GM23338 (cell line): ENCODE measurements around the gene XG. TPM values are rescaled to one million over a fixed set of nuclear protein-coding genes. Genes with fewer than 3 reads are reported as not detected.

Source experiments
- ATAC-seq: fragments of 200-7000 bp; cut with Tn5 transposase; 3 replicates; pipeline ENCODE4 v1.9.1; 2020
- DNase-seq: peaks from one replicate; pipeline ENCODE4 v3.0.0-alpha.2; 2015; ENCODE audit warnings: low spot score
- H2AFZ ChIP-seq: fragments of 200-600 bp; sonication (generic); 2 replicates; pipeline ENCODE4 v1.8.0; 2016; ENCODE audit warnings: antibody characterized with exemption, mild to moderate bottlenecking, moderate library complexity
- H3F3A ChIP-seq: fragments of 200-600 bp; sonication (generic); replicated peaks from 2 replicates; pipeline ENCODE4 v1.8.0; 2017; ENCODE audit warnings: antibody characterized with exemption, mixed run types, low read depth
- H3K27ac ChIP-seq: fragments of 200-600 bp; sonication (generic); 2 replicates; pipeline ENCODE4 v1.6.1; 2016; ENCODE audit warnings: low read depth
- H3K27me3 ChIP-seq: fragments of 200-600 bp; sonication (generic); 2 replicates; pipeline ENCODE4 v1.8.0; 2016; ENCODE audit warnings: mild to moderate bottlenecking, mixed run types, moderate library complexity; ENCODE audit not compliant: insufficient read depth
- H3K36me3 ChIP-seq: fragments of 200-600 bp; sonication (generic); 2 replicates; pipeline ENCODE4 v1.8.0; 2016; ENCODE audit warnings: mild to moderate bottlenecking; ENCODE audit not compliant: insufficient read depth
- H3K4me1 ChIP-seq: fragments of 200-600 bp; sonication (generic); 2 replicates; pipeline ENCODE4 v1.8.0; 2016; ENCODE audit warnings: mild to moderate bottlenecking, moderate library complexity; ENCODE audit not compliant: insufficient read depth
- H3K4me2 ChIP-seq: fragments of 200-600 bp; sonication (generic); 2 replicates; pipeline ENCODE4 v1.7.1; 2017; ENCODE audit warnings: mixed run types
- H3K4me3 ChIP-seq: fragments of 200-600 bp; sonication (generic); 2 replicates; pipeline ENCODE4 v1.6.1; 2016; ENCODE audit warnings: mixed run types
- H3K79me2 ChIP-seq: fragments of 200-600 bp; sonication (generic); replicated peaks from 2 replicates; pipeline ENCODE4 v1.8.0; 2017; ENCODE audit warnings: mild to moderate bottlenecking; ENCODE audit not compliant: insufficient read depth
- H3K9me2 ChIP-seq: fragments of 200-600 bp; sonication (generic); 2 replicates; pipeline ENCODE4 v1.8.0; 2017; ENCODE audit not compliant: insufficient read depth
- H4K20me1 ChIP-seq: fragments of 200-600 bp; sonication (generic); replicated peaks from 2 replicates; pipeline ENCODE4 v1.8.0; 2017; ENCODE audit warnings: mild to moderate bottlenecking; ENCODE audit not compliant: insufficient read depth
- H3K27ac Mint-ChIP-seq: 2 replicates; pipeline ENCODE4 v1.8.0; 2020; ENCODE audit warnings: inconsistent platforms, mild to moderate bottlenecking, moderate library complexity, mixed read lengths
- H3K27me3 Mint-ChIP-seq: 3 replicates; pipeline ENCODE4 v1.8.0; 2022; ENCODE audit warnings: low read depth, mild to moderate bottlenecking, moderate library complexity, mixed read lengths, inconsistent platforms; ENCODE audit not compliant: insufficient read depth, poor library complexity
- H3K36me3 Mint-ChIP-seq: 3 replicates; pipeline ENCODE4 v1.8.0; 2021; ENCODE audit warnings: low read depth, mild to moderate bottlenecking, inconsistent platforms, moderate library complexity, mixed read lengths
- H3K4me1 Mint-ChIP-seq: 3 replicates; pipeline ENCODE4 v1.8.0; 2020; ENCODE audit warnings: mild to moderate bottlenecking, inconsistent platforms, mixed read lengths
- H3K4me3 Mint-ChIP-seq: 3 replicates; pipeline ENCODE4 v1.8.0; 2021; ENCODE audit warnings: moderate library complexity, mild to moderate bottlenecking, inconsistent platforms, mixed read lengths
- H3K9me3 Mint-ChIP-seq: 3 replicates; pipeline ENCODE4 v1.8.0; 2020; ENCODE audit warnings: moderate library complexity, mild to moderate bottlenecking, inconsistent platforms, mixed read lengths
- CREB1 ChIP-seq: fragments of 250-450 bp; sonication (Bioruptor Pico); IDR thresholded peaks from 2 replicates; pipeline ENCODE4 v1.5.0; 2020; ENCODE audit warnings: low read depth, mild to moderate bottlenecking, moderate library complexity
- EZH2 ChIP-seq: fragments of 200-600 bp; sonication (generic); IDR thresholded peaks from one replicate; pipeline ENCODE4 v1.8.0; 2017; ENCODE audit warnings: antibody characterized with exemption, mild to moderate bottlenecking, low read depth; ENCODE audit not compliant: unreplicated experiment
- EZH2phosphoT487 ChIP-seq: fragments of 200-600 bp; sonication (generic); IDR thresholded peaks from one replicate; pipeline ENCODE4 v1.8.1; 2018; ENCODE audit warnings: antibody characterized with exemption; ENCODE audit not compliant: unreplicated experiment
- NANOG ChIP-seq: IDR thresholded peaks from 2 replicates; pipeline ENCODE4 v1.6.1; 2016; ENCODE audit warnings: antibody characterized with exemption, borderline replicate concordance
- POLR2AphosphoS5 ChIP-seq: IDR thresholded peaks from 2 replicates; pipeline ENCODE4 v1.6.1; 2016; ENCODE audit warnings: antibody characterized with exemption, low read depth
- STAT1 ChIP-seq: IDR thresholded peaks from one replicate; pipeline ENCODE4 v1.6.1; 2016; ENCODE audit warnings: antibody characterized with exemption; ENCODE audit not compliant: unreplicated experiment
- ZNF114 ChIP-seq: fragments of 250-450 bp; sonication (Bioruptor Pico); IDR thresholded peaks from 2 replicates; pipeline ENCODE4 v1.5.0; 2020; ENCODE audit warnings: mild to moderate bottlenecking, moderate library complexity
- ZNF331 ChIP-seq: fragments of 250-450 bp; sonication (Bioruptor Pico); IDR thresholded peaks from 2 replicates; pipeline ENCODE4 v1.5.0; 2020; ENCODE audit warnings: low read depth, mild to moderate bottlenecking, moderate library complexity
- polyA plus RNA-seq: library from polyadenylated mRNA; unstranded; fragments of >200 nt; fragmentation: Nextera tagmentation; extraction: Ambion mirVana; gene quantifications from 2 replicates; pipeline ENCODE4 v1.2.1, GENCODE V29; 2016
- total RNA-seq: library from RNA; depleted of rRNA; stranded (reverse); fragments of >200 nt; shearing (Covaris generic); gene quantifications from 2 replicates; pipeline ENCODE4 v1.2.3, GENCODE V29; 2014
- TF ChIP-seq, protein P1 (sequence below): IDR thresholded peaks from one replicate; pipeline ENCODE4 v1.6.1; 2018; ENCODE audit warnings: antibody characterized with exemption; ENCODE audit not compliant: unreplicated experiment
- TF ChIP-seq, protein P2 (sequence below): IDR thresholded peaks from 2 replicates; pipeline ENCODE4 v1.6.1; 2016; ENCODE audit warnings: antibody characterized with exemption
- TF ChIP-seq, protein P3 (sequence below): fragments of 250-450 bp; sonication (Bioruptor Pico); IDR thresholded peaks from 2 replicates; pipeline ENCODE4 v1.5.0; 2020; ENCODE audit warnings: mild to moderate bottlenecking, moderate library complexity

XG gene
- total and polyA plus RNA-seq, 2 experiments from 2014 or later: 0.28 to 0.60 TPM

DNA sequence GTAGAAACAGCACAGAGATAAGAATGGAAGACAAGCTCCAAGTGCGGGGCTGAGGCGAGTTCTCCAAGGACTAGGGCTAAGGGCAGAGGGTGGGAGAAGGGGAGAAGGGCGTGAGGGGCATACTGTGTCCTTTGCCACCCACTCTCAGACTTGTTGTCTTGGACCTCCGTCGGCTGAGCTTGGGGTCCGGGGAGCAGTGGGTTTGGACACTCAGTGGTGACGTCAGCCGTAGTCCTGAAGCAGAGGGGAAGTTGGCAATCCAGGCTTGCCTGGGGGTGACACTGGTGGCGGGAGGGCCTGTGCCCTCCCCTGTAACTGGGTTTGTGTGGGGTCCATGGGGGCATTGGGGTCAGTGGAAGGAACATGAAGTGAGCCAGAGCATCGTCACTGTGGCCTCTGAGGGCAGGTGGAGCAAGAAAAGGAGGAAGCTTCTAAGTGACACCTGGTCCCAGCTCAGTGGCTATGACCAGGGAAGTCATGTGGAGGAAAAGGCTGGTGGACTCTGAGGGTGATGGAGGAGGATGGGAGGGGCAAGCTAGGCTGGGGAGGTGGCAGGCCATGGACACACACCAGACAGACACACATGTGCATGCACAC, 43.1 kb upstream of the XG start:
- no peaks in the 10 kb centered on the region for H3K27me3 ChIP-seq
- no peaks in the 10 kb centered on the region for H4K20me1 ChIP-seq
- peaks cover 24% of the 10 kb centered on the region; the same call in 1 of the 2 replicates for H3K4me1 ChIP-seq
- no peaks in the 10 kb centered on the region for H3K9me2 ChIP-seq
- peaks cover 42% of the 10 kb centered on the region for H3K4me1 Mint-ChIP-seq
- no peaks in the 10 kb centered on the region for H3K36me3 Mint-ChIP-seq
- no peak overlapping the region for H3K27ac Mint-ChIP-seq
- ATAC-seq (no peak), DNase-seq (no peak)
- H3K9me3 Mint-ChIP-seq: no peaks in the 10 kb centered on the region
- no peak overlapping the region for H3K4me3 ChIP-seq
- H3K27me3 Mint-ChIP-seq: peaks cover 7% of the 10 kb centered on the region
- TF ChIP-seq, protein P1, sequence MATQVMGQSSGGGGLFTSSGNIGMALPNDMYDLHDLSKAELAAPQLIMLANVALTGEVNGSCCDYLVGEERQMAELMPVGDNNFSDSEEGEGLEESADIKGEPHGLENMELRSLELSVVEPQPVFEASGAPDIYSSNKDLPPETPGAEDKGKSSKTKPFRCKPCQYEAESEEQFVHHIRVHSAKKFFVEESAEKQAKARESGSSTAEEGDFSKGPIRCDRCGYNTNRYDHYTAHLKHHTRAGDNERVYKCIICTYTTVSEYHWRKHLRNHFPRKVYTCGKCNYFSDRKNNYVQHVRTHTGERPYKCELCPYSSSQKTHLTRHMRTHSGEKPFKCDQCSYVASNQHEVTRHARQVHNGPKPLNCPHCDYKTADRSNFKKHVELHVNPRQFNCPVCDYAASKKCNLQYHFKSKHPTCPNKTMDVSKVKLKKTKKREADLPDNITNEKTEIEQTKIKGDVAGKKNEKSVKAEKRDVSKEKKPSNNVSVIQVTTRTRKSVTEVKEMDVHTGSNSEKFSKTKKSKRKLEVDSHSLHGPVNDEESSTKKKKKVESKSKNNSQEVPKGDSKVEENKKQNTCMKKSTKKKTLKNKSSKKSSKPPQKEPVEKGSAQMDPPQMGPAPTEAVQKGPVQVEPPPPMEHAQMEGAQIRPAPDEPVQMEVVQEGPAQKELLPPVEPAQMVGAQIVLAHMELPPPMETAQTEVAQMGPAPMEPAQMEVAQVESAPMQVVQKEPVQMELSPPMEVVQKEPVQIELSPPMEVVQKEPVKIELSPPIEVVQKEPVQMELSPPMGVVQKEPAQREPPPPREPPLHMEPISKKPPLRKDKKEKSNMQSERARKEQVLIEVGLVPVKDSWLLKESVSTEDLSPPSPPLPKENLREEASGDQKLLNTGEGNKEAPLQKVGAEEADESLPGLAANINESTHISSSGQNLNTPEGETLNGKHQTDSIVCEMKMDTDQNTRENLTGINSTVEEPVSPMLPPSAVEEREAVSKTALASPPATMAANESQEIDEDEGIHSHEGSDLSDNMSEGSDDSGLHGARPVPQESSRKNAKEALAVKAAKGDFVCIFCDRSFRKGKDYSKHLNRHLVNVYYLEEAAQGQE: no peak
- TF ChIP-seq CREB1 (CRISPR knock-in tag) (no peak), POLR2AphosphoS5 (no peak), ZNF331 (CRISPR knock-in tag) (no peak), EZH2 (no peak), NANOG (no peak), STAT1 (no peak), ZNF114 (CRISPR knock-in tag) (no peak), EZH2phosphoT487 (no peak)
- TF ChIP-seq, protein P2, sequence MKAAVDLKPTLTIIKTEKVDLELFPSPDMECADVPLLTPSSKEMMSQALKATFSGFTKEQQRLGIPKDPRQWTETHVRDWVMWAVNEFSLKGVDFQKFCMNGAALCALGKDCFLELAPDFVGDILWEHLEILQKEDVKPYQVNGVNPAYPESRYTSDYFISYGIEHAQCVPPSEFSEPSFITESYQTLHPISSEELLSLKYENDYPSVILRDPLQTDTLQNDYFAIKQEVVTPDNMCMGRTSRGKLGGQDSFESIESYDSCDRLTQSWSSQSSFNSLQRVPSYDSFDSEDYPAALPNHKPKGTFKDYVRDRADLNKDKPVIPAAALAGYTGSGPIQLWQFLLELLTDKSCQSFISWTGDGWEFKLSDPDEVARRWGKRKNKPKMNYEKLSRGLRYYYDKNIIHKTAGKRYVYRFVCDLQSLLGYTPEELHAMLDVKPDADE: no peak
- TF ChIP-seq, protein P3, sequence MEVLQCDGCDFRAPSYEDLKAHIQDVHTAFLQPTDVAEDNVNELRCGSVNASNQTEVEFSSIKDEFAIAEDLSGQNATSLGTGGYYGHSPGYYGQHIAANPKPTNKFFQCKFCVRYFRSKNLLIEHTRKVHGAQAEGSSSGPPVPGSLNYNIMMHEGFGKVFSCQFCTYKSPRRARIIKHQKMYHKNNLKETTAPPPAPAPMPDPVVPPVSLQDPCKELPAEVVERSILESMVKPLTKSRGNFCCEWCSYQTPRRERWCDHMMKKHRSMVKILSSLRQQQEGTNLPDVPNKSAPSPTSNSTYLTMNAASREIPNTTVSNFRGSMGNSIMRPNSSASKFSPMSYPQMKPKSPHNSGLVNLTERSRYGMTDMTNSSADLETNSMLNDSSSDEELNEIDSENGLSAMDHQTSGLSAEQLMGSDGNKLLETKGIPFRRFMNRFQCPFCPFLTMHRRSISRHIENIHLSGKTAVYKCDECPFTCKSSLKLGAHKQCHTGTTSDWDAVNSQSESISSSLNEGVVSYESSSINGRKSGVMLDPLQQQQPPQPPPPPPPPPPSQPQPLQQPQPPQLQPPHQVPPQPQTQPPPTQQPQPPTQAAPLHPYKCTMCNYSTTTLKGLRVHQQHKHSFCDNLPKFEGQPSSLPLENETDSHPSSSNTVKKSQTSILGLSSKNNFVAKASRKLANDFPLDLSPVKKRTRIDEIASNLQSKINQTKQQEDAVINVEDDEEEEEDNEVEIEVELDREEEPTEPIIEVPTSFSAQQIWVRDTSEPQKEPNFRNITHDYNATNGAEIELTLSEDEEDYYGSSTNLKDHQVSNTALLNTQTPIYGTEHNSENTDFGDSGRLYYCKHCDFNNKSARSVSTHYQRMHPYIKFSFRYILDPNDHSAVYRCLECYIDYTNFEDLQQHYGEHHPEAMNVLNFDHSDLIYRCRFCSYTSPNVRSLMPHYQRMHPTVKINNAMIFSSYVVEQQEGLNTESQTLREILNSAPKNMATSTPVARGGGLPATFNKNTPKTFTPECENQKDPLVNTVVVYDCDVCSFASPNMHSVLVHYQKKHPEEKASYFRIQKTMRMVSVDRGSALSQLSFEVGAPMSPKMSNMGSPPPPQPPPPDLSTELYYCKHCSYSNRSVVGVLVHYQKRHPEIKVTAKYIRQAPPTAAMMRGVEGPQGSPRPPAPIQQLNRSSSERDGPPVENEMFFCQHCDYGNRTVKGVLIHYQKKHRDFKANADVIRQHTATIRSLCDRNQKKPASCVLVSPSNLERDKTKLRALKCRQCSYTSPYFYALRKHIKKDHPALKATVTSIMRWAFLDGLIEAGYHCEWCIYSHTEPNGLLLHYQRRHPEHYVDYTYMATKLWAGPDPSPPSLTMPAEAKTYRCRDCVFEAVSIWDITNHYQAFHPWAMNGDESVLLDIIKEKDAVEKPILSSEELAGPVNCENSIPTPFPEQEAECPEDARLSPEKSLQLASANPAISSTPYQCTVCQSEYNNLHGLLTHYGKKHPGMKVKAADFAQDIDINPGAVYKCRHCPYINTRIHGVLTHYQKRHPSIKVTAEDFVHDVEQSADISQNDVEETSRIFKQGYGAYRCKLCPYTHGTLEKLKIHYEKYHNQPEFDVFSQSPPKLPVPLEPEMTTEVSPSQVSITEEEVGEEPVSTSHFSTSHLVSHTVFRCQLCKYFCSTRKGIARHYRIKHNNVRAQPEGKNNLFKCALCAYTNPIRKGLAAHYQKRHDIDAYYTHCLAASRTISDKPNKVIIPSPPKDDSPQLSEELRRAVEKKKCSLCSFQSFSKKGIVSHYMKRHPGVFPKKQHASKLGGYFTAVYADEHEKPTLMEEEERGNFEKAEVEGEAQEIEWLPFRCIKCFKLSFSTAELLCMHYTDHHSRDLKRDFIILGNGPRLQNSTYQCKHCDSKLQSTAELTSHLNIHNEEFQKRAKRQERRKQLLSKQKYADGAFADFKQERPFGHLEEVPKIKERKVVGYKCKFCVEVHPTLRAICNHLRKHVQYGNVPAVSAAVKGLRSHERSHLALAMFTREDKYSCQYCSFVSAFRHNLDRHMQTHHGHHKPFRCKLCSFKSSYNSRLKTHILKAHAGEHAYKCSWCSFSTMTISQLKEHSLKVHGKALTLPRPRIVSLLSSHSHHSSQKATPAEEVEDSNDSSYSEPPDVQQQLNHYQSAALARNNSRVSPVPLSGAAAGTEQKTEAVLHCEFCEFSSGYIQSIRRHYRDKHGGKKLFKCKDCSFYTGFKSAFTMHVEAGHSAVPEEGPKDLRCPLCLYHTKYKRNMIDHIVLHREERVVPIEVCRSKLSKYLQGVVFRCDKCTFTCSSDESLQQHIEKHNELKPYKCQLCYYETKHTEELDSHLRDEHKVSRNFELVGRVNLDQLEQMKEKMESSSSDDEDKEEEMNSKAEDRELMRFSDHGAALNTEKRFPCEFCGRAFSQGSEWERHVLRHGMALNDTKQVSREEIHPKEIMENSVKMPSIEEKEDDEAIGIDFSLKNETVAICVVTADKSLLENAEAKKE (CRISPR knock-in tag): no peak
- no peak overlapping the region for H3K27ac ChIP-seq
- peaks cover 2% of the 10 kb centered on the region; the same call in 1 of the 2 replicates for H3K79me2 ChIP-seq
- H3K4me2 ChIP-seq: no peak overlapping the region
- H2AFZ ChIP-seq: no peak overlapping the region
- H3K36me3 ChIP-seq: no peaks in the 10 kb centered on the region
- no peak overlapping the region for H3K4me3 Mint-ChIP-seq
- peaks cover 23% of the 10 kb centered on the region for H3F3A ChIP-seq
